ENCODE results near the gene SPSB1.

DNA sequence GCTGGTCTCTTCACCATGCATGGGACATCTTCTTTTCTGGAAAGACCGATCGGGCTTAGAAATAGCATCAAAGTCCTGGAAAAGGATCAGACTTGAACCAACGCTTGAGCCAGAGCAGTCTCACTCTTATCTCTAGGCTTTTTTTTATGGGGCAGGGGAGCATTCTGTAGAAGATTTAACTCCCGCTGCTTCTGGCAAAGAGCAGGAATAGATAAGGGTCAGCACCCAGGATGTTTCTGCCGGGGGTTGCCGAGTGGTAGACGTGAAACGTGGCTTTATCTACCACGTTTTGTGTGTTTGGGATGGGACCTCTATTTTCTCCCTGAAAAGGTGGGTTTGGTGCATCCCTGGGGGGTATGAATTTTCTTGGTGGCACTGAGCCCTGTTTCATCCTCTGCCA lies 18.8 kb downstream of the SPSB1 start:
- no peak for TF ChIP-seq POLR2A (IDR thresholded peaks at IDR 0.05)
- TF ChIP-seq, protein P1, sequence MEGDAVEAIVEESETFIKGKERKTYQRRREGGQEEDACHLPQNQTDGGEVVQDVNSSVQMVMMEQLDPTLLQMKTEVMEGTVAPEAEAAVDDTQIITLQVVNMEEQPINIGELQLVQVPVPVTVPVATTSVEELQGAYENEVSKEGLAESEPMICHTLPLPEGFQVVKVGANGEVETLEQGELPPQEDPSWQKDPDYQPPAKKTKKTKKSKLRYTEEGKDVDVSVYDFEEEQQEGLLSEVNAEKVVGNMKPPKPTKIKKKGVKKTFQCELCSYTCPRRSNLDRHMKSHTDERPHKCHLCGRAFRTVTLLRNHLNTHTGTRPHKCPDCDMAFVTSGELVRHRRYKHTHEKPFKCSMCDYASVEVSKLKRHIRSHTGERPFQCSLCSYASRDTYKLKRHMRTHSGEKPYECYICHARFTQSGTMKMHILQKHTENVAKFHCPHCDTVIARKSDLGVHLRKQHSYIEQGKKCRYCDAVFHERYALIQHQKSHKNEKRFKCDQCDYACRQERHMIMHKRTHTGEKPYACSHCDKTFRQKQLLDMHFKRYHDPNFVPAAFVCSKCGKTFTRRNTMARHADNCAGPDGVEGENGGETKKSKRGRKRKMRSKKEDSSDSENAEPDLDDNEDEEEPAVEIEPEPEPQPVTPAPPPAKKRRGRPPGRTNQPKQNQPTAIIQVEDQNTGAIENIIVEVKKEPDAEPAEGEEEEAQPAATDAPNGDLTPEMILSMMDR (IDR thresholded peaks at IDR 0.05): no peak

All from uterus (tissue), 2 donors.